Testis (tissue), 5 donors: ENCODE data around the gene SLC39A6. TPM values are rescaled to one million over a fixed set of nuclear protein-coding genes. Genes with fewer than 3 reads are reported as not detected.

ENCODE experiments used
- DNase-seq: peaks from one replicate; pipeline ENCODE4 v3.0.0-alpha.2; 2019
- H3K27ac ChIP-seq, 2 donors: fragments of 200-600 bp; sonication (generic); one replicate each; pipeline ENCODE4 v1.5.1; 2019
- H3K27me3 ChIP-seq: fragments of 200-600 bp; sonication (generic); one replicate; pipeline ENCODE4 v1.5.1; 2019
- H3K36me3 ChIP-seq: fragments of 200-600 bp; sonication (generic); one replicate; pipeline ENCODE4 v1.5.1; 2017; ENCODE audit warnings: low read depth; ENCODE audit errors: missing control alignments
- H3K4me1 ChIP-seq: fragments of 200-600 bp; sonication (generic); one replicate; pipeline ENCODE4 v1.5.1; 2019
- H3K4me3 ChIP-seq, 2 donors: fragments of 200-600 bp; sonication (generic); one replicate each; pipeline ENCODE4 v1.5.1; 2017 to 2019
- H3K9me3 ChIP-seq: fragments of 200-600 bp; sonication (generic); one replicate; pipeline ENCODE4 v1.5.1; 2017
- CTCF ChIP-seq, 3 experiments: fragments of 450-650 bp in 2 of 3; fragments of 200-600 bp in 1 of 3; sonication (generic) in 1 of 3; IDR thresholded peaks; one replicate each; pipeline ENCODE4 v1.5.1; 2016 to 2019; ENCODE audit warnings: antibody characterized with exemption in 3 of 3, mild to moderate bottlenecking in 2 of 3, moderate library complexity in 1 of 3
- POLR2A ChIP-seq: fragments of 450-650 bp; IDR thresholded peaks from one replicate; pipeline ENCODE4 v1.6.1; 2017; ENCODE audit warnings: antibody characterized with exemption, mild to moderate bottlenecking, moderate library complexity
- WGBS, 2 donors: methylation state at CpG; one replicate each; pipeline ENCODE4 v1.1.5; 2018; 5-methylcytosine and 5-hydroxymethylcytosine counted together
- intact Hi-C: fragments of 100-400 bp; cut with DNase I; formaldehyde crosslinking; loops from one replicate; pipeline ENCODE4 v1.15.1; 2023; ENCODE audit warnings: low total_unique reads
- long read RNA-seq, 2 donors: transcript quantifications; one replicate each; lab custom pipeline, GENCODE V29; 2026
- polyA plus RNA-seq: library from polyadenylated mRNA; stranded (reverse); fragments of 350-450 nt; fragmentation: Illumina TruSeq; extraction: RNeasy Lipid Tissue Mini Kit (QIAGEN cat#74804); gene quantifications from one replicate; pipeline ENCODE4 v1.2.3, GENCODE V29; 2014; ENCODE audit warnings: low read depth, low replicate concordance; ENCODE audit not compliant: insufficient read depth
- total RNA-seq, 2 donors: library from RNA; depleted of rRNA; stranded (reverse); fragments of >200 nt; gene quantifications; one replicate each; pipeline ENCODE4 v1.2.3, GENCODE V29; 2016

The SLC39A6 gene, protein sequence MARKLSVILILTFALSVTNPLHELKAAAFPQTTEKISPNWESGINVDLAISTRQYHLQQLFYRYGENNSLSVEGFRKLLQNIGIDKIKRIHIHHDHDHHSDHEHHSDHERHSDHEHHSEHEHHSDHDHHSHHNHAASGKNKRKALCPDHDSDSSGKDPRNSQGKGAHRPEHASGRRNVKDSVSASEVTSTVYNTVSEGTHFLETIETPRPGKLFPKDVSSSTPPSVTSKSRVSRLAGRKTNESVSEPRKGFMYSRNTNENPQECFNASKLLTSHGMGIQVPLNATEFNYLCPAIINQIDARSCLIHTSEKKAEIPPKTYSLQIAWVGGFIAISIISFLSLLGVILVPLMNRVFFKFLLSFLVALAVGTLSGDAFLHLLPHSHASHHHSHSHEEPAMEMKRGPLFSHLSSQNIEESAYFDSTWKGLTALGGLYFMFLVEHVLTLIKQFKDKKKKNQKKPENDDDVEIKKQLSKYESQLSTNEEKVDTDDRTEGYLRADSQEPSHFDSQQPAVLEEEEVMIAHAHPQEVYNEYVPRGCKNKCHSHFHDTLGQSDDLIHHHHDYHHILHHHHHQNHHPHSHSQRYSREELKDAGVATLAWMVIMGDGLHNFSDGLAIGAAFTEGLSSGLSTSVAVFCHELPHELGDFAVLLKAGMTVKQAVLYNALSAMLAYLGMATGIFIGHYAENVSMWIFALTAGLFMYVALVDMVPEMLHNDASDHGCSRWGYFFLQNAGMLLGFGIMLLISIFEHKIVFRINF
- total RNA-seq (10 to 100 TPM; 51.4 to 53.8 TPM), polyA plus RNA-seq (38.1 TPM)
- long read RNA-seq, donor 1, transcript SLC39A6-204 (10 exons, 3,003 nt) = minor isoform, 6 of 125 reads
- long read RNA-seq, donor 1, transcript SLC39A6-201 (10 exons, 3,543 nt) = major isoform, 9 of 125 reads
- long read RNA-seq, donor 1, partial matches to known transcripts = 98 of 125 reads
- long read RNA-seq, donor 1, other reads (novel, unspliced or antisense) = 12 of 125 reads
- long read RNA-seq, donor 2, transcript SLC39A6-201 (10 exons, 3,543 nt) = major isoform, 14 of 45 reads
- long read RNA-seq, donor 2, partial matches to known transcripts = 27 of 45 reads
- long read RNA-seq, donor 2, other reads (novel, unspliced or antisense) = 0 of 45 reads

GRCh38 chr18:36129300-36130038, at the start of gene SLC39A6, which contains the start of gene ELP2:
Gene SLC39A6, minus strand, starts transcription at chr18:36129340. Its CDS starts 2,333 bp downstream, at chr18:36127007.
Gene ELP2, plus strand, starts transcription at chr18:36129899. Its CDS starts 35 bp downstream, at chr18:36129934.
- Histone ChIP-seq H3K27ac (peak within 1 kb of the TSS; percentile 91 to 99), H3K4me1 (peaks cover 11% of the 10 kb centered on the region), H3K4me3 (peak within 1 kb of the TSS; percentile 91 to 97), H3K36me3 (no peaks in the 10 kb centered on the region), H3K27me3 (no peaks in the 10 kb centered on the region), H3K9me3 (no peaks in the 10 kb centered on the region)
- TF ChIP-seq CTCF (IDR thresholded peaks at IDR 0.05) = peak in 1 of 3 experiments; percentile 3
- TF ChIP-seq POLR2A = peak; percentile 54
- DNase-seq = peak; percentile 99
- WGBS, 2 donors = 0% methylated on average over 52 of the region's 69 CpGs; no CpG with 5 or more reads in 1 of the 2 donors
- intact Hi-C loops = loop anchor here (10.0 kb wide), 1 partner anchor 55 kb away; the partner anchor contains the start of gene MOCOS

- intact Hi-C loops = no loop called here
- no peak for DNase-seq
- Histone ChIP-seq H3K9me3 (no peaks in the 10 kb centered on the region), H3K4me3 (no peak overlapping the region), H3K27ac (no peak overlapping the region), H3K27me3 (no peaks in the 10 kb centered on the region), H3K4me1 (peaks cover 11% of the 10 kb centered on the region), H3K36me3 (no peaks in the 10 kb centered on the region)
- TF ChIP-seq POLR2A = no peak
- TF ChIP-seq CTCF (IDR thresholded peaks at IDR 0.05) = no peak
- 34 to 43% methylated on average over 3 of the region's 3 CpGs for WGBS, 2 donors
Observed at GRCh38 chr18:36177913-36178312, 48.8 kb upstream of the SLC39A6 start.

- DNase-seq = no peak
Observed at GRCh38 chr18:36176711-36177110, 47.6 kb upstream of the SLC39A6 start.

More at GRCh38 chr18:36176711-36177110, 47.6 kb upstream of the SLC39A6 start:
- WGBS, 2 donors = 89 to 95% methylated on average over 9 of the region's 9 CpGs
- intact Hi-C loops = no loop called here
- Histone ChIP-seq H3K27ac (no peak overlapping the region), H3K27me3 (no peaks in the 10 kb centered on the region), H3K36me3 (no peaks in the 10 kb centered on the region), H3K4me3 (no peak overlapping the region), H3K4me1 (peaks cover 11% of the 10 kb centered on the region), H3K9me3 (no peaks in the 10 kb centered on the region)
- TF ChIP-seq CTCF (IDR thresholded peaks at IDR 0.05) (no peak), POLR2A (no peak)
